C4-2B (cell line): Measurements from ENCODE around the gene PODNL1.

ENCODE experiments used
- H3K27ac ChIP-seq: fragments of 450-650 bp; 2 replicates; pipeline ENCODE4 v1.5.1; 2017
- ZFX ChIP-seq: fragments of 450-650 bp; IDR thresholded peaks from 2 replicates; pipeline ENCODE4 v1.6.1; 2017
- TF ChIP-seq, protein P1 (sequence below): fragments of 450-650 bp; conservative IDR thresholded peaks from 2 replicates; pipeline ENCODE4 v1.5.1; 2017; ENCODE audit warnings: mild to moderate bottlenecking

PODNL1 gene, protein sequence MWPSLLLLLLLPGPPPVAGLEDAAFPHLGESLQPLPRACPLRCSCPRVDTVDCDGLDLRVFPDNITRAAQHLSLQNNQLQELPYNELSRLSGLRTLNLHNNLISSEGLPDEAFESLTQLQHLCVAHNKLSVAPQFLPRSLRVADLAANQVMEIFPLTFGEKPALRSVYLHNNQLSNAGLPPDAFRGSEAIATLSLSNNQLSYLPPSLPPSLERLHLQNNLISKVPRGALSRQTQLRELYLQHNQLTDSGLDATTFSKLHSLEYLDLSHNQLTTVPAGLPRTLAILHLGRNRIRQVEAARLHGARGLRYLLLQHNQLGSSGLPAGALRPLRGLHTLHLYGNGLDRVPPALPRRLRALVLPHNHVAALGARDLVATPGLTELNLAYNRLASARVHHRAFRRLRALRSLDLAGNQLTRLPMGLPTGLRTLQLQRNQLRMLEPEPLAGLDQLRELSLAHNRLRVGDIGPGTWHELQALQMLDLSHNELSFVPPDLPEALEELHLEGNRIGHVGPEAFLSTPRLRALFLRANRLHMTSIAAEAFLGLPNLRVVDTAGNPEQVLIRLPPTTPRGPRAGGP

DNA sequence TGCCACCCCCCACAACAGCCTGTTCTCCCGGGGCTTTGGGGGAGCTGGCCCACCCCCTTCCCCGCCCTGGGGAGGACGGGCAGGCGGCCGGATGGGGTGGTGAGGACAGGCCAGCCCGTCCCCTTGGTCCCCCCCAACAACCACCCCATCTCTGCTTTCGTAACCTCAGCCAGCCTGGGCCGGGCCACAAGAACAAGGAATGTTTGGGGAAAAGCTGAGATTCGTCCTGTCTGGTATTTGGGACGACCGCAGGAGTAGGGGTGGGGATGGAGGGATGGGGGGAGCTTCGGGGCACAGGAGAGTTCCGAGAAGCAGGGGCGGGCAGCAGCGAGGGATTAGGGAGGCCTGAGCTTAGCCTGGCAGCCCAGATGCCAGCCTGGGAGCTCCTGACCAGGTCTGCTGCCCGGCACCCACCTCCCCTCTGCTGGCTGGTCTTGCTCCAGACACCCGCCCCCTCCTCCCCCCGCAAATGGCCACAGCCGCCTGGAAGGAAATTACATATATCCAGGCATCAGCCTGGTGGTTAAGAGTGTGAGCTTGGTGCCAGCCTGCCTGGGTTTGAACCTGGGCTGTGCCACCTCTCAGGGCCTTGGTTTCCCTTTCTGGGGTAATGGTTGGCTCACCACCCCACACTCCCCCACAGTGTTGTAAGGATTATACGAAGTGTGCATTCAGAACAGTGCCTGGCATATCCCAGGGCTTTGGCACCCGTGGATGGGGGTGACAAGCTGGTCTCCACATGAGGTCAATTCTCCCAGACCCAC is at the start of gene PODNL1:
Gene PODNL1 (minus strand): TSS at position 117 of the 764 bp plus-strand sequence. CDS start 236 bp downstream, outside the sequence.
- TF ChIP-seq, protein P1, sequence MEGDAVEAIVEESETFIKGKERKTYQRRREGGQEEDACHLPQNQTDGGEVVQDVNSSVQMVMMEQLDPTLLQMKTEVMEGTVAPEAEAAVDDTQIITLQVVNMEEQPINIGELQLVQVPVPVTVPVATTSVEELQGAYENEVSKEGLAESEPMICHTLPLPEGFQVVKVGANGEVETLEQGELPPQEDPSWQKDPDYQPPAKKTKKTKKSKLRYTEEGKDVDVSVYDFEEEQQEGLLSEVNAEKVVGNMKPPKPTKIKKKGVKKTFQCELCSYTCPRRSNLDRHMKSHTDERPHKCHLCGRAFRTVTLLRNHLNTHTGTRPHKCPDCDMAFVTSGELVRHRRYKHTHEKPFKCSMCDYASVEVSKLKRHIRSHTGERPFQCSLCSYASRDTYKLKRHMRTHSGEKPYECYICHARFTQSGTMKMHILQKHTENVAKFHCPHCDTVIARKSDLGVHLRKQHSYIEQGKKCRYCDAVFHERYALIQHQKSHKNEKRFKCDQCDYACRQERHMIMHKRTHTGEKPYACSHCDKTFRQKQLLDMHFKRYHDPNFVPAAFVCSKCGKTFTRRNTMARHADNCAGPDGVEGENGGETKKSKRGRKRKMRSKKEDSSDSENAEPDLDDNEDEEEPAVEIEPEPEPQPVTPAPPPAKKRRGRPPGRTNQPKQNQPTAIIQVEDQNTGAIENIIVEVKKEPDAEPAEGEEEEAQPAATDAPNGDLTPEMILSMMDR, result no peak
- no peak for TF ChIP-seq ZFX
- no peak within 1 kb of the TSS for H3K27ac ChIP-seq

DNA sequence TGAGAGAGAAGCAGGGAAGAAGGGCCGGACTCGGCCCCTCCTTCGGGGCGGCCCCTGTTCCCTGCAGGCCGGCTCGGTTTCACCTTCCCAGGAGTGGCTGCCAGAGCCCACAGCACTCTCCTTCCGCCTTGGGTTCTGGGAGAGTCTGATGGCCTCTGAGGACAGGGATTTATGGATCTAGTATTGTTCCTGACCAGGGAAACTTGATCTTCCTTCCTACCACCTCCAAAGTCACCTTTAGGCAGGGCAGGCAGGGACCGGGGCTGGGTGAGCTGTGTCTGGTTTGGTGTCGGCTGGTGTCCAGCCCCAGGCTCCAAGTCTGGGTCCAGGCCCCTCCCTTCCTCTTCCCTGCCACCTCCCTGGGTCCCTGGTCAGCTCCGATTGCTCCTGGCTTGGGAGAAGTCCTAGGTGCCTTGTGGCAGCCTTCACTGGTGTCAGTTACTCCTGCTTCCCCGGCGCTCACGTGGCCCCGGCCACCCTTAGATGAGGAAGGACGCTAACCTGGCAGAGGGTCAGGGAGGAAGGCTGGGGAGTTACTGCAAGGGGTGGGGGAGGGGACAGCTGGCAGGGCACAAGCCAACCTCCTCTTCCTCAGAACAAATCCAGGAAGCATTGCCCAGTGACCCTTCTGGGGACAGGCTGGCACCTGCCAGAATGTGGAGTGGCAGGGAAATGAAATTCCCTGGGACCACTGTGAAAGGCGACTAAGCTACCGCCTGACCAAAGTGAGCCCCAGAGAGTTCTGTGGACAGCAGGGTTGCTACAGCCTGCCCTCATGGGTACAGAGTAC is 49.1 kb upstream of the PODNL1 start:
- no peak for TF ChIP-seq ZFX
- TF ChIP-seq, protein P1, result no peak
- H3K27ac ChIP-seq, result peak overlapping the region; percentile 89

DNA sequence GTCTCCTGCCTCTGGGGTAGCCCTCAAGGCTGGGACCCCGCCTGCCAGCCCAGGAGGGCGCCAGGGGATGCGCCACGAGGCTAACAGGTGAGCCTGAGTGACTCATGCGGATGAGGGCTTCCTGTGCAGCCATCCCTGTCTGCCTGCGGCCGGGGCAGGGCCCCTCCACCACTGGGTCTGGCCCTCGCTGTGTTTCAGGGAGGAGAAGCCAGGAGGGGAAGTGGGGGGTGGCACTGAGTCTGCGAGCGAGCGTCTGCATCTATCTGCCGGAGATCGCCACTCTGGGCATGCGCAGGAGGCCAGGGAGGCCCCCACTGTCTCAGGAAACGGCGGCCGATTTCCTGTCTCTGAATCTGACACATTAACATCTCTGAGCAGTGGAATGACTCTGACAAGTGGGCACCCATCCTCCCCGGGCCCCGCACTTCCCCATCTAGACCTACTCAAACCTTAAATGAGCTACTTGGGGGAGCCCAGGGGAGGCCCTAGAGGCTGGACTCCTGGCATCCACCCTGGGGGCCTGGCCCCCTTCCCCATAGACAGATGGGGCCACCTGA is 48.2 kb upstream of the PODNL1 start:
- TF ChIP-seq ZFX, result no peak
- TF ChIP-seq, protein P1, result no peak
- peak overlapping the region; percentile 89 for H3K27ac ChIP-seq

DNA sequence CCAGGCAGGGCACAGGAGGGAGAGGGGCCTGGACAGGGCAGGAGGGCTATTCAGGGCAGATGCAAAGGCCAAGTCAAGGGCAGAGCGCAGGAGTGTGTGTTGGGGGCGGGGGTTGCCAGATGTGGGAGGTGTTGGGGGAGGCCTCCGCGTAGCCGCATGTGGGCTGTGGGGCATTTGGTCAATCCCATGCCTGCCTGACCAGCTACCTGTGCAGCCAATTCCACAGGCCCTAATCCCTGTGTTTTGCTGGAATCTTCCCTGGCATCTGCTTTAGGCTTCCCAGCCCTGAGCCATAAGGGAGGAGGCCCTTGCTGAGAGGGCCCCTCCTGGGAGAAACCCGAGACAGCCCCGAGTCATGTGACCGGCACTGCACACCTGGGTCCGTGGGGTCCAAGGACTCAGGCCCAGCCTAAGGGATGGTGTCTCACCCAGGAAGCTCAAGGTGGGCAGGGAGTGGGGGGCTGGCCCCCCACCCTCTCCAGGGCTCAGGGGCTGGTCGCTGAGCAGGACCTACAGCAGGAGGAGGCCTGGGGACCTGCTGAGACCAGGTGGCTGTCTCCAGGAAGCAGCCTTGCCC is 47.6 kb upstream of the PODNL1 start:
- H3K27ac ChIP-seq, result peak overlapping the region; percentile 89
- TF ChIP-seq, protein P1, result no peak

DNA sequence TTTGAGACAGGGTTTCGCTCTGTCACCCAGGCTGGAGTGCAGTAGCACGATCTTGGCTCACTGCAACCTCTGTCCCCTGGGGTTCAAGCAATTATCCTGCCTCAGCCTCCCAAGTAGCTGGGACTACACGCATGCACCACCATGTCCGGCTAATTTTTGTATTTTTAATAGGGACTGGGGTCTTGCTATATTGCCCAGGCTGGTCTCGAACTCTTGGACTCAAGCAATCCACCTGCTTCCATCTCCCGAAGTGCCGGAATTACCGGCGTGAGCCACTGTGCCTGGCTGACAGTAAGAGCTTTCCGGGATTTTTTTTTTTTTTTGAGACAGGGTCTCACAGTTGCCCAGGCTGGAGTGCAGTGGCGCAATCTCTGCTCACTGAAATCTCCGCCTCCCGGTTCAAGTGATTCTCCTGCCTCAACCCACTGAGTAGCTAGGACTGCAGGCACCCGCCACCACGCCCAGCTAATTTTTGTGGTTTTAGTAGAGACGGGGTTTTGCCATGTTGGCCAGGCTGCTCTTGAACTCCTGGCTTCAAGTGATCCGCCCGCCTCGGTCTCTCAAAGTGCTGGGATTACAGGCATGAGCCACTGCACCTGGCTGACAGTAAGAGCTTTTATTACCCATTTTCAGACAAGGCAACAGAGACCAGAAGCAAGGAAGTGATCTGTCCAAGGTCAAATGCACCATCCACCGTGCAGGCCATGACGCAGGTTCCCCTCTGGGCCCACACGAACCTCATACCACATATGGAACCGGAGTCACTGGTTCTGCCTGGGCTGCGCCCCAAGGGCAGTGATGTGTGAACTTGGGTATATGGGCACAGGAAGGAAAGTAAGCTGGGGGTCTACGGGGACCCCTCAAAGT is 46.9 kb upstream of the PODNL1 start:
- peak overlapping the region; percentile 89 for H3K27ac ChIP-seq
- TF ChIP-seq, protein P1, result no peak
- TF ChIP-seq ZFX, result no peak

DNA sequence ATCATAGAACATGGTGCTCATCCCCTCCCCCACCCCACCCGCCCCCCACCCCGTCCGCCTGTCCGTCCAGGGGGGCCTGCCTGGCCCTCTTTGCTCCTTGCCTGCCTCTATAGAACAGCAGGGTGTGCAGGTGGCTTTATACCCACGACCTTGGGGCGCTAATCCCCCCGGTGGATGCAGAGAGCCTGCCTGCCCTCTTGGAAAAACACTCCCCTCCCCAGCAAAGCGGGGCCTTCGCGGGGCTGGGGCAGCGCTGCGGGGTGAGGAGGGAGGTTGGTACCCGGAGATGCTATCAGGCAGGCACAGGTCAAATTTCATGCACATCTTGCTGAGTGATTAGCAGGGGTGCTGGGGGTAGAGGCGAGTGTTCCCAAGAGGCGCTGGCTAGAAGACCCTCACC is 46.0 kb upstream of the PODNL1 start:
- no peak overlapping the region for H3K27ac ChIP-seq

More for the DNA sequence above, 46.0 kb upstream of the PODNL1 start:
- TF ChIP-seq, protein P1, result no peak
- TF ChIP-seq ZFX, result no peak
